Hematopoietic multipotent progenitor cell treated with erythropoietin and hydrocortisone succinate and interleukin-3 and kit ligand, for 6 days (in vitro differentiated cells): Measurements from ENCODE around the gene CDCP2.
A peak's percentile ranks its signal among the peaks of the same experiment; 100 is the strongest.

Experiments used
- DNase-seq: peaks from one replicate; pipeline ENCODE4 v3.0.0-alpha.2; 2015

Gene CDCP2

DNA sequence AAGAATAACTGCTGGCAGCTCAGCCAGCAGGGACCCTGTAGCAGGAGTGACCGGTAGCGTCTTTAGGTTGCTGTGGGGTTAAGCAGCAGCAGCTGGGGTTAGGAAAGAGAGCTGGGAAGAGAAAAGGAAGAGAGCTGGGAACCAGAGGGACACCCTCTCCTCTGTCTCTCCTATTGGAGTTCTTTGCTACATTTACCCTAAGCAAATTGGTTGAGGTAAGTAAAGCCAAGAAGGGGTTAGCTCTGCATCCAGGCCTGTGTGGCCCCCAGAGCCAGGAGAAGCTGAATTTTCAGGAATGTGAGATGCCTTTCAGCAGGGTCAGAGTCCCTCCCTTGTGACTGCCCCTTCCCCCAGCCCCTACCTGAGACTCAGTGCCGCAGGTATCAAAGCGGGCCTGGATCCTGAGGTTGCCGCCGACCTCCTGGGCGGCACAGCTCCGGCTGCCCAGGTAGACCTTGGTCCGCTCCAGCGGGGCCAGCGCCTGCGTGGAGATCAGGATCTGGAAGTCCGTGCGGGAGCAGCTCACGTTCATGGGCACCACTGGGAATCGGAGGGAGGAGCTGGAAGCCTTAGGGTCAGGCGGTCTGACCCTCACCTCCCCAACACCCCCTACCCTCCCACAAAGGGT is 16.4 kb downstream of the CDCP2 start:
- no peak for DNase-seq

DNA sequence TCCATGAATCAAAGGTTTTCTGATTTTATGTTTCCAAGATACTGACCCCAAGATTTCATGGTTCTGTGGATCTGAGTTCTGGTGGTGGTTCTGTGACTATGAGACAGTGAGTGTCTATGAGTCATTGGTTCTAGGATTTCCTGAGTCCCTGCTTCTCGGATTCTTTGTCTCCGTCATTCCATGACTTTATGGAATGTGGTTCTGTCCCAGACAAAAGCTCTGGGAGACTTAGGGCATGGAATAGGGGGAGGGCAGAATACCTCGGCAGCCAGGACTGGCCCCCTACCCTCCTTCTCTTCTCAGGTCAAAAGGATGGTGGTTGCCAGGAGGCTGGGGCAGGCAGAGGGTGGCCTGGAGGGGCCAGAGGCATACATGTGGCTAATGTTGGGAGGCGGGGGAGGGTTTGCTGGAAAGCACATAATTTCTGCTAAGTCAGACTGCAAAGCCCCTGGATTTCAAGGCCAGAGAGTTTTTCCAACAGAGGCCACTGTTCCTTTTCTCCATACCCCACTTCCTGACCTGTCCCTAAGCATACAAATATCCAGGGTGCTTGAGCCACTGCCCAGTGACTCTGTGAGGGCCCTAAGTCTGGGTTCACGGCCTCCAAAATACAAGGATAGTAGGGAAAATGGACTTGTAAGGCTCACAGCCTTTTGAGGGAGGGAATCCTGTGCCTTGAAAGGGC is 17.2 kb downstream of the CDCP2 start:
- no peak for DNase-seq

DNA sequence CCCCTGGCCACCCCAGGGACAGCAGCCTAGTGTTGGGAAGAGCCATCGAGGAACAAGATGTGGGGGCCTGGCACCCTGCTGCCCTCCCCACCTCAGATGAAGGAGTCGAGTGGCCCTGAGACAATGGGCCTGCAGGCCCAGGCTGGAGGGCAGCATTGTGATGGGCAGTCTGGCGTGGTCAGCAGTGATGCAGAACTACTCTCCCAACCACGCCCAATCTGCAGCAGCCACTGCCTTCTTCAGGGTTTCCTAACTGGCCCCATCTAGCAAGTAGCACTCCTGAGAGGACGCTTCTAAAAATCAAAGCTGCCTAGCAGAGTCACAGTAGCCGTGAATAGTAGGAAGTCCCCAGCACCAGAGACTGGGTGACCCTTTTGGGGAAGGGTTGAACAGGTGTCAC is 18.5 kb downstream of the CDCP2 start:
- no peak for DNase-seq

DNA sequence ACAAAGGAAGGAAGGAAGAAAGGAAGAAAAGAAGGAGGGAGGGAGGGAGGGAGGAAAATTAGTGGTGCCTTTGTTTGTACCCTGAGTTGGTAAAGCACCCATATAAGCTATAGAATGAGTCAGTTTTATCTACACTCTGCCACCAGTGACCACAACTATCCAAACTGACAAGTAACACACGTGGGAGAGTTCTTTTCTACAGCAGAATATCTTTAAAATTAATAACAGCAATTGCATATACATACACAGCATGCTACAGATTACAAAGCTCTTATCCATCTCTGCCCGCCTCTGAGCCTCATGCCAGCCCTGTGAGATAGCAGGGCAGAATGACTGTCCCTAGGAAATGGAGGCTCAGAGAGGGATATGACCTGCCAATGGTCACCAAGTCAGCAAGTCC is 20.3 kb downstream of the CDCP2 start:
- peak; percentile 95 for DNase-seq

DNA sequence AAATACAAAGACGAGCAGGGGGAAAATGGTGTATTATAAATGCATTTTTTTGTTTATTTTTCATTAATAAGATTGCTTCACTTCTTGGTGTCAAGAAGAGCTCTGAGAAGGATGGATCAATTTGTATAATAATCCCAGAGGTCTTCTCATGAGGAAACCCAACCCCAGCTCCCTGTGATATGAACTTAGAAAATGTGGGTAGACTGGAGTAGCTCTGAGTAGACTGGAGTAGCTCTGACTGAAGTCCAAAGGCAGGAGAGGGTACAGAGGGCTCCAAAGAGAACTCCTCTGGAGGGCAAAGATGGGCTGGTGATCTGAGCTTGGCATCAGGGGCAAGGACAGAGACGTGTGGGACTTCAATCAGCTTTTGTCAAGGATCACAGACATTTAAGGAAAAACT is 21.4 kb downstream of the CDCP2 start:
- no peak for DNase-seq

DNA sequence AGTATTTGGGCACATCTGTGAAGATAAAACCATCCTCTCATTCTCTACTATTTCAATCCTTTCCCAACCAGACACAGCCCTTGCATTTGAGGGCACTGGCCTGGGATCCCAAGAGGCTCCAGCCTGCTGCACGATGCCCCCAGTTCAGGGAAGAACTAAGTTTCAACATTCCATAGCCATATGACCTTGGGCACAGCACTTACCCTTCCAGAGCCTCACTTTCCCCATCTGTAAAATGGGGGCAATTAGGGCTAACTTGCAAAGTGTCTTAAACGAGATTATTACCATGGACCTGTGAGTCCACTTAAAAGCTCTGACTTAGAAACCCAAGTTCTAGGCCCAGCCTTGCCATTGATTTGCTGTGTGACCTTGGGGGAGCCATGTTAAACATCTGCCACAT is 22.9 kb downstream of the CDCP2 start:
- DNase-seq = no peak

DNA sequence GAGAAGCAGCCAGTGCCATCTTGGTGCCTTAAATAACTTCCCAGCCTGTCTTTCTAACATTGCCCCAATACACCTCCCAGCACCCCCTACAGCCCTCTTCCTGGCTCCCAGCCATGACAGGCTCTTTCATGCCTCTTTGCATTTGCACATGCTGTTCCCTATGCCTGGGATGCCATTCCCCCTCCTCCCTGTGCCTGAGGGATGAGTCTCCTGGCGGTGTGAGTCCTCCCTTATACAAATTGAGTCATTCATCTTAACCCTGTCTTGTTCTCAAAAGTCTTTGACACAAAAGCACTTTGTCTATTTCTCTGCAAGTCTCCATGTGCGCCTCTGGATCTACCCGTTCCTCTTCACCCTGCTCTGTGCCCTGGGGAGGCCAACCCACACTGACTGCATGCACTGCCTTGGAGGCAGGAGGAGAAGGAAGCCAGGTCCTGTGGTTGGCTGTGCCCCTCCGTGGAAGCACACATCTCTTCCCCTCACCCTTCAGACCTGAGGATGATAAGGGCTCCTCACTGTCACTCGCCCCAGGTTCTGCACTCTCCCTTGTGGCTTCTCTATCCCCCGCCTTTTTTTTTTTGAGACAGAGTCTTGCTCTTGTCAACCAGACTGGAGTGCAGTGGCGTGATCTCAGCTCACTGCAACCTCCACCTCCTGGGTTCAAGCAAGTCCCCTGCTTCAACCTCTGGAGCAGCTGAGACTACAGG is 25.1 kb downstream of the CDCP2 start:
- peak; percentile 82 for DNase-seq

DNA sequence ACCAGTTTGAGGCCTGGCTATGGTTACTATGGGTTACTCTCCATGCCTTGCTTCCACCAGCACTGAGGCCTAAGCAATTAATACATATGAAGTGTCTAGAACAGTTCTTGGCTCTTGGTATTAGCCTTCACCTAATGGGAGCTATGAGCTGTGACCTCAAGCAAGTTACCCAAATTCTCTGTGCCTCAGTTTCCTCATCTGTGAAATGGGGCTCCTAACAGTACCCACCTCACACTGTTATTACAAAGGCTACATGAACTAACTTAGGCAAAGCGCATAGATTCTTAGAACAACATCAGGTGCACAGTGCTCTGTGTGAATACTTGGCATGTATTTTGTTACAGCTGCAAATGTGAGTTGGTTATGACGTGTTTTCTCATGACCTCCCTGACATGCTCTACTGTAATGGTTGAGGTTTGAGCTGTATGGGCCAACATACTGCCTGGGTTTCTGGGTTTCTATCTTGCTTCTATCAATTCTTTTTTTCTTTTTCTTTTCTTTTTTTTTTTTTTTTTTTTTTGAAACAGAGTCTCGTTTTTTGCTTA is 26.5 kb downstream of the CDCP2 start:
- no peak for DNase-seq

DNA sequence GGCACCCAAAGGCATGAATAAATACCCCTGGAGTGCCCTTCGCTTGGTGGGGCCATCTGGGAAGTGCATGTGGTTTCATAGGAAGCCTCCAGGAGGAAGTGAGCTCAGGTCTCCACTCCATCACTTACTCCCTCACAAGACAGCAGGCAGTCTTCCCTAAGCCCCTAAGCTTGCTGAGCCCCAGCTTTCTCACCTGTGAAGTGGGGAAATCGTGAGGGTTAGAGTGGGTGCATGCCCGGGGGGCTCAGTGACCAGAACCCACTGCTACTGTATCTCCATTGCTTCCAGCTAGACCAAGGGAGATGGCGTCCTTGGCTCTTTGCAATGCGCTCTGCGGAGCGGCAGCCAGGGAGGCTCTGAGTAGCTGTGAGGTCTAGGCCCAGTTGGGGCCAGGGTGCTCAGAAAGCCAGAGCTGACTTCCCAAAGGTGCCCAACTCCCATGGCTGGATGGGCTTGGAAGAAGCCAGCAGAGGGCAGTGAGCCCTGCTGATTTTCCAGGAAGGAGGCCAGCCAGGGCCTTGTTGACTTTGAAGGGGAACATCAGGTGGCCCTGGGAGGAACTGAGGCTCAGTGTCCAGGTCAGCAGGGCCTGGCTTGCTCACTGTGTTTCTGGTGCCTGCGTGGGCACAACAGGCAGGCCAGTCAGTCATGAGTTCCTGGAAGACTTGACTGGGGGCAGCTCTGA is 27.3 kb downstream of the CDCP2 start:
- DNase-seq = no peak

DNA sequence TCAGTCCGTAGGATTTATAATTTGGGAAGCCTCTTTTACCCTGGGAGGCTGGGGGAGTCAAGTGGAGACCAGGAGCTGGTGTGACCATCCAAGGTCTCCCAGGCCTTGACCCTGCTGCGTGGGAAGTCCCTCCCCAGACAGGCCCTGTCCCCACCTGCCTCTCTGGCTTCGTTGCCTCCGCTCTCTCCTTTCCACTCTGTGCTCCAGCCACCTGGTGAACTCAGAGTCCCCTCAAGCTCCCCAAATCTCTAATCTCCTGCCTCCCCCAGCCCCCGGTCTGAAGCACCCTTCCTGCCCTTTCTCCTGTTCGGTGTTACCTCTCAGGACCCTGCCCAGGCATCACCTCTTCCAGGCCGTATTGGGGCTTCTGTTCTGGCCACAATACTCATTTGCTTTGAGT is 27.9 kb downstream of the CDCP2 start:
- no peak for DNase-seq

DNA sequence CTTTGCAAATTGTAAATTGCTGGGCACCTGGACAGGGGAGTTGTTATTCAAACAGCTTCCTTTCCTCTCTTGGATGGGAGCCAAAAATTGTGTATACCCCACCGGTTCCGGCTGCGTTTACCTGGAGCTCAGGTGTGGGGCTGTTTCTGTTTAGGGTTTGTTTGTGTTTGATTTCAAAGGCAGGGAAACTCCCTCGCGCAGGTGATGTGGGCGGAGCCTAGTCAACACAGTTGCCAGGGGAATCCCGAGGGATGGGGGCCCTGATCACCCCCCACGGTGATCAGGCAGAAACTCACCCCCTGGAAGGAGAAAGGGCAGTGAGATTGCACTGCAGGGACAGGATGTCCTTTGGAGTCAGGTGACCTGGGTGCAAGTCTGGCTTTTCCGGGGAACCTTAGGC is 28.3 kb downstream of the CDCP2 start:
- no peak for DNase-seq

DNA sequence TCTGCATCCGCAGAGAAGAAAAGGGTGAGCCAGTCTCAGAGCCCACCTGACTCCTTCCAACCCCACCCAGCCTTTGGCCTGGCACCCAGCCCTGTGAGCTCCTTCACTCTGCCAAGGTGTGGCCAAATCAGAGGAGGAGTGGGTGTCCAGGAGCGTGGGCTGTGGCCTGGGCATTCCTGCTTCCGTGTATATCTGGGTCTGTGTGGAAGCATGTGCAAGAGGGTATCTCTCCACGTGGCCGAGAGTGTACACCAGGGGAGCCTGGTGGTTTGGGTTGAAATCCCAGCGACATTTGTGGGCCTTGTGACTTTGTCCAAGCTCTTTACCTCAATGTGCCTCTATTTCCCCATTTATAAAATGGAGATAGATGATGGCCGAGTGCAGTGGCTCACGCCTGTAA is 29.8 kb downstream of the CDCP2 start:
- DNase-seq = no peak

DNA sequence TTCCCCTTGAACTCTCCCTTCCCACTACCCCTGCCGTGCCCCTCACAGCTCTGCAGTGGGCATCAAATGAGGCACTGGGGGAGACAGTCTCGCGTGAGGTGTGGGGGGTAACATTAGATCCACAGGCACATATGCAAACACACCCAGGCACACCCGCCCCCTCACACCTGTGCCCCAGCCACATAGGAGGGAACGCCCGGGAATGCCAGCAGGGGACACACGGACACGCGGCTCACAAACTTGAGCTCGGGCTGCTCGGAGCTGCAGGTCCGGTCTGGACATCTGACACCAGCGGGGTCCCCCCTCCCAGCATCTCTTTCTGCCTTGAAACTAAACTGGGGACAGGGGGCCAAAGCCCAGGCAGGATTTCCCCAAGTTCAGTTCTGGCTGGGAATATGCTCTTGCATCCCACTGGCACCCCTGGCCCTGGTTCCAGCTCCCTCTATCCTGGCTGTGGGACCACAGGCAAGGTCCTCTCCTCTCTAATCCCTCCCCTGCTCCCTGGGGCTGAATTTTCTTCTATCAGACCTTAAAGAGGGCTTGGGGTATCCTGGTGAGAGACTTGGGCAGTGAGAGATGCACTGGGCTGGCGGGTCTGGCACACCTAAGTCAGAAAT is 30.6 kb downstream of the CDCP2 start:
- no peak for DNase-seq

DNA sequence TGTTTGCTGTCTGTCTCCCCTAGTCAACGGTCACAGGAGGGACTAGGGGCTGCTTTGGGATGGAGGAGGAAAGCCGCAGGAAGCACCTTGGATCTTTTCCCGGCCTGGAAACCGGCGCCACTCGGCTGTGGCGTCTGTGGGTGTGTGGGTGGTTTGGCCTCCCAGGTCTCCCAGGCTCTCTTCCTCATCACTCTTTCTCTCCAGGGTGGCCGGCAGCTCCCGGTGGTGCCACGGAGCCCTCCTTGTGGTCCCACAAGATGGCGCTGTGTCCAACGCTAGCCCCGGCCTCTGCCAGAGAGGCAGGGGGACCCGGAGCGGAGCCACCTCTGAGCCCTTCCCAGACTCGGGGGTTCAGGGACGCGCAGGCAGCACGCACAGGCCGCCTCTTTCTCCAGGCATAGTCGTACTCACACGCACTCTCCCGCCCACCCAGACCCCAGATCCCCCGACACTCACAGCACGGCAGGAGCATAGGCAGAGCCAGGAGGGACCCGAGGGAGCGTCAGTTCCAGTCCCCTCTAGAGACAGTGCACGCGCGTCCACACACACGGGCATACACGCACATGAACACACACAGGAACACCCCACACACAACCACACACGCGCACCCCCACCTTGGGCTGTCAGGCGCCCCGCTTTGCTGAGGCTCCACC is 31.2 kb downstream of the CDCP2 start:
- DNase-seq = peak; percentile 88

DNA sequence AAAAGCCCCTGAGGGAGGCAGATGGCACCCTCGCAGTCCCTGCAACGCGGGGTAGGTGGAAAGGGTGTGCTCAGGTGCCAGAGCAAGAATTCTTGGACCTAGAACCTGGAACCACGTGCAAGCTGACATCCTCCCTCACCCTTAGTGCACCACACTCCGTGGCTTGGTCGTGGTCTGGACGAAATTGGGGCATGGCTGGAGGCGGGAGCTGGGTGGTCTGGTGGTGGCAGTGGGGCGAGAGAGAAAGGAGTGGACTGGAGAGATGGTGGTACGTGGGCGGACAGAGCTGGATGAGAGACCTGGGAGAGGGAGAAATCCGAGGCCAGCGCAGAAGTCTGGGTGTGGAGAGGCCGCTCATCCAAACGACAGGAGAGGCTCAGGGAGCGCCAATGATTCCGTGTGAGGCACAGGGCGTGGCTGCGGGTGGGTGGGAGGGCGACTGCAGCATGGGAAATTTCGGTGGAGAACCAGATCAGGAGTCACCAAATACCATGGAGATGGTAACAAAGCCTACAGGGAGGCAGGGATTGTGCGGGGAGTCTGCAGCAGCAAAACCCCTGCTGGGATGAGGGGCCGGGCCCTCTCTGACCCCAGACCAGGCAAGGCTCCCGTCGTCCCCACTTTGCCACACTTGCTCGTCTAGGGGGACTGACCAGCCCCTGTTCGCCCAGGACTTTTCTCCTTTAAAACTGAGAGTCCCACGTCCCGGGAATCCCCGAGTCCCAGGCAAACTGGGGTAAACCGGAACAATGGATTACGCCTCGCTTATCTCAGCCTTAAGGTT is 31.9 kb downstream of the CDCP2 start:
- no peak for DNase-seq

DNA sequence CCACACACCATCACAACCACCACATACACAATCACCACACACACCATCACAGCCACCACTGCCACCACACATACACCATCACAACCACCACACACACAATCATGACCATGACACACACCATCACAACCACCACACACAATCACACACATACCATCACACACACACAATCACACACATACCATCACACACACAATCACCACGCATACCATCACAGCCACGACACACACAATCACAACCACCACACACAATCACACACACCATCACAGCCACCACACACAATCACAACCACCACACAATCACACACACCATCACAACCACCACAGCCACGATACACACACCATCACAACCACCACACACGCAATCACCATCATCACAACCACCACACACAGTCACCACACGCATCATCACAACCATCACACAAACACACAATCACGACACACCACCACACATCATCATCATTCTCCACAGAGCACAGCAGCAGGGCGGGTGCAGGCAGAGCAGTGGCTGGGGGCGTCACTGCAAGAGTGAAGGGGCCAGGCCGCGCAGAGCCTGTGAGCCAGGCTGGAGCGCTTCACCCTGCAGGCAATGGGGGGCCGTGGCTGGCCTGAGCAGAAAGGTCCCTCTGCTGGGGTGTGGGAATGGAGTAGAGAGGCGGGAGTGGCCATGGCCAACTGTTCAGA is 32.6 kb downstream of the CDCP2 start:
- DNase-seq = no peak

DNA sequence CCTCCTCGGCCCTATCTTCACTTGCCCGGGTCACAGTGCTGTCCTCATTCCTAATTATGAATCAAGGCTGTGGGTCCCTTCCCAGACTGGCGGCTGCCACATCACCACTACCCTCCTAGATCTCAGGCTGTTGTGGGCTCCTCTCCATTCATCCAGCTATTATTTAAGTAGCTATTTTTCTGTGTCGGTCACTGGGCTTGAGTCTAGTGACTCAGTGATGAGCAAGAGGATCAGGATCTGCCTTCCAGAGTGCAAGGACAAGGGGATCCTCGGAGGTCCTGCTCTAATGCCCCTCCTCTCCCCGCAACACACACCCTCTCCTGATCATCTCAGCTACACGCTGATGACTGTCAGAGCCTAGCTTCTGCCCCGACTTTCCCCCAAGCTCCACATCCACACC is 34.1 kb downstream of the CDCP2 start:
- no peak for DNase-seq

DNA sequence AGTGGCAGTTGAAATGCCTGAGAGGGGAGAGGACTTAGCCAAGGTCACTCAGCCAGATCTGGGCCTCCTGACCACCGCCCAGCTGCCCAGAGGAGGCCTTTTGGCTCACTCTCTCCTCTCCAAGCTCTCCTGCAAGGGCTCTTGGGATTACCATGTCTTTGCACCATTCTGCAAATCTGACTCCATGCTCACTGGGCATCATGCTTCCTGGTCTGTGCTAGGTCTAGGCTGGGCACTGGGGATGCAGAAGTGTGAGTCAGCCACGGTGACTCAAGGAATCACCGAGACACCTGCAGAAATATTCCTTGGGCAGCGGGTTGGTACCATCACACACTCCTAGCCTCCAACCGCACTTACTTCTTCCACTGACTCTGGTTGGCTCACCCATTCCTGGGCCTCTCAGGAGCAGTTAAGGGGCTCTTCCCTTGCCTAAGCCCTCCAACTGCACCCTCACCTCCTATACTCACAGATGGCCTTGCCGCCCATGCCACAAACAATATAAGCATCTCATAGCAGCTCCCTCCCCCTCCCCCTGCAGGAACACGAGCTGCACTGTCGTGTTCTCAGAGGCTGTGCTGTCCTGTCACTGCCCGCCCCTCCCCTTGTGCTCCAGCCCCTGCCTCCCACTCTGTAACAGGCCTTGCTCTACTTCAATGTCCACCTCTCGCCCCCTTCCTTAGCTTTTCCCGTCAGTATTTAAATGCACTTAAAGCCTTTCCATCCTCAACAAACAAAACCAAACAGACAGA is 34.8 kb downstream of the CDCP2 start:
- no peak for DNase-seq

DNA sequence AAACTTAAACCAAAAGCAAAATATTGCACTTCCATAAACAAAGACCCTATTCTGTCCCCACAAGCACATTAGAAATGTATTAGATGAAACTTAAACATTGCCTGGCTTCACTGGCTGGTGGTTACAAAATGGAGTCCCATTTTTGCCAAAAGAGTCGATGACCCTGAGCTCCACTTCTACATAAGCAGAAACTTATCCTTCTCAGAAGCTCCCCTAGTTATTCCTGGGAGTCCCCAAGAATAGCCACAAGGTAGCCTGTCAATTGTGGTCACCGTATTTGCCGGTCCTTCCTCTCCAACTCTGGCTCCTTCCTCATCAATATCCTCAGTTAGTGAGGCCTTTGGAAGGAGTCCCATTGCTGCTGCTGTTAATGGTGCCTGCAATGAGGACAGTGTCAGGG is 37.3 kb downstream of the CDCP2 start:
- no peak for DNase-seq

DNA sequence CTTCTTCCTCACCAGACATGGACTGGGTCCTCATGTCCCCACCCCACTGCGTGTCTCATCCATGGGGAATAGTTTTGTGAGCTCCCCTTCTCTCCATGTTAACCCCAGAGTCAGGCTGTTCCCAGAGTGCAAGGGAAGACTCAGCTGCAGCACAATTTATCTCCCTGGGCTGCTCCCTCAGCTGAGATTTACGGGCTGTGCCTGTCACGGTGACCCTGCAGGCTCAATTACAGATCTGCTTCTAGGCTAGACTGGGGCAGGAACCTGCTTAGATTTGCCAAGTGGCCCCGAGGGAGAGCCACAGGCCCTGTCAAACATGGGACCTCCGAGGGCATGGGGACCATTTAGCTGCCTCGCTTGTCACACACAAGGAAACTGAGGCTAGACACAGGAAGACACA is 37.8 kb downstream of the CDCP2 start:
- DNase-seq = no peak
